ENCODE measurements around the gene RAB4B.

GRCh38 chr19:40822161-40822560 lies 44.1 kb downstream of the RAB4B start:
- no peak for TF ChIP-seq ZNF274 (IDR thresholded peaks at IDR 0.05; ENCODE audit: low read length)
- no peak for TF ChIP-seq ZNF274 (tag by site-specific recombination; IDR thresholded peaks at IDR 0.05; ENCODE audit: borderline replicate concordance)
- no peak for TF ChIP-seq YY1 (tag by site-specific recombination; IDR thresholded peaks at IDR 0.05)
- TF ChIP-seq, protein P1, sequence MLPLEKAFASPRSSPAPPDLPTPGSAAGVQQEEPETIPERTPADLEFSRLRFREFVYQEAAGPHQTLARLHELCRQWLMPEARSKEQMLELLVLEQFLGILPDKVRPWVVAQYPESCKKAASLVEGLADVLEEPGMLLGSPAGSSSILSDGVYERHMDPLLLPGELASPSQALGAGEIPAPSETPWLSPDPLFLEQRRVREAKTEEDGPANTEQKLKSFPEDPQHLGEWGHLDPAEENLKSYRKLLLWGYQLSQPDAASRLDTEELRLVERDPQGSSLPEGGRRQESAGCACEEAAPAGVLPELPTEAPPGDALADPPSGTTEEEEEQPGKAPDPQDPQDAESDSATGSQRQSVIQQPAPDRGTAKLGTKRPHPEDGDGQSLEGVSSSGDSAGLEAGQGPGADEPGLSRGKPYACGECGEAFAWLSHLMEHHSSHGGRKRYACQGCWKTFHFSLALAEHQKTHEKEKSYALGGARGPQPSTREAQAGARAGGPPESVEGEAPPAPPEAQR (tag by site-specific recombination; IDR thresholded peaks at IDR 0.05) = no peak
- TF ChIP-seq, protein P2, sequence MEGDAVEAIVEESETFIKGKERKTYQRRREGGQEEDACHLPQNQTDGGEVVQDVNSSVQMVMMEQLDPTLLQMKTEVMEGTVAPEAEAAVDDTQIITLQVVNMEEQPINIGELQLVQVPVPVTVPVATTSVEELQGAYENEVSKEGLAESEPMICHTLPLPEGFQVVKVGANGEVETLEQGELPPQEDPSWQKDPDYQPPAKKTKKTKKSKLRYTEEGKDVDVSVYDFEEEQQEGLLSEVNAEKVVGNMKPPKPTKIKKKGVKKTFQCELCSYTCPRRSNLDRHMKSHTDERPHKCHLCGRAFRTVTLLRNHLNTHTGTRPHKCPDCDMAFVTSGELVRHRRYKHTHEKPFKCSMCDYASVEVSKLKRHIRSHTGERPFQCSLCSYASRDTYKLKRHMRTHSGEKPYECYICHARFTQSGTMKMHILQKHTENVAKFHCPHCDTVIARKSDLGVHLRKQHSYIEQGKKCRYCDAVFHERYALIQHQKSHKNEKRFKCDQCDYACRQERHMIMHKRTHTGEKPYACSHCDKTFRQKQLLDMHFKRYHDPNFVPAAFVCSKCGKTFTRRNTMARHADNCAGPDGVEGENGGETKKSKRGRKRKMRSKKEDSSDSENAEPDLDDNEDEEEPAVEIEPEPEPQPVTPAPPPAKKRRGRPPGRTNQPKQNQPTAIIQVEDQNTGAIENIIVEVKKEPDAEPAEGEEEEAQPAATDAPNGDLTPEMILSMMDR (tag by site-specific recombination; IDR thresholded peaks at IDR 0.05) = no peak
- TF ChIP-seq ZBTB26 (tag by site-specific recombination; optimal IDR thresholded peaks at IDR 0.05) = no peak
